MM.1S (cell line): ENCODE data around the gene TCF7L2.

Experiments
- CTCF ChIP-seq: fragments of 300-600 bp; sonication (generic); IDR thresholded peaks from 2 replicates; pipeline ENCODE4 v1.5.1; 2016; ENCODE audit warnings: antibody characterized with exemption, low read length, mixed read lengths
- EZH2phosphoT487 ChIP-seq: fragments of 300-600 bp; sonication (generic); IDR thresholded peaks from 2 replicates; pipeline ENCODE4 v1.6.1; 2018; ENCODE audit warnings: antibody characterized with exemption, low read length

- TF ChIP-seq CTCF = no peak
- no peak for TF ChIP-seq EZH2phosphoT487
These were observed 228.7 kb downstream of the TCF7L2 start for GRCh38 chr10:113178771-113179170.
